CD14-positive monocyte (primary cell): ENCODE data around the gene GRIK3. TPM values are rescaled to one million over a fixed set of nuclear protein-coding genes. Genes with fewer than 3 reads are reported as not detected.

ENCODE experiments used
- DNase-seq, 3 donors: peaks; one replicate each; pipeline ENCODE4 v3.0.0-alpha.2; 2011 to 2022
- H2AFZ ChIP-seq: 2 replicates; pipeline ENCODE4 v1.6.0; 2012; ENCODE audit warnings: mild to moderate bottlenecking, low read depth, low read length, inconsistent platforms; ENCODE audit not compliant: insufficient read depth, poor library complexity, severe bottlenecking
- H3K27ac ChIP-seq, 2 donors: 1 replicate in 1 of 2; 2 replicates in 1 of 2; pipeline ENCODE4 v1.5.1; 2012 to 2013; ENCODE audit warnings: low read length in 2 of 2, control low read depth in 1 of 2, inconsistent platforms in 1 of 2, low read depth in 1 of 2, mild to moderate bottlenecking in 1 of 2
- H3K27me3 ChIP-seq, 2 donors: one replicate each; pipeline versions ENCODE4 v1.6.0 to v1.6.1; 2011 to 2013; ENCODE audit warnings: low read length in 2 of 2; ENCODE audit not compliant: control insufficient read depth in 2 of 2, insufficient read depth in 2 of 2
- H3K36me3 ChIP-seq, 2 donors: replicated peaks in 1 of 2; 1 replicate in 1 of 2; 2 replicates in 1 of 2; pipeline versions ENCODE4 v1.5.1 to v1.6.1; 2012 to 2013; ENCODE audit warnings: low read length in 2 of 2, control low read depth in 1 of 2, inconsistent platforms in 1 of 2, mild to moderate bottlenecking in 1 of 2; ENCODE audit not compliant: insufficient read depth in 2 of 2, control insufficient read depth in 1 of 2
- H3K4me1 ChIP-seq, 2 donors: 1 replicate in 1 of 2; 2 replicates in 1 of 2; pipeline versions ENCODE4 v1.5.1 to v1.6.1; 2012 to 2013; ENCODE audit warnings: low read length in 2 of 2, control low read depth in 1 of 2, inconsistent platforms in 1 of 2, mild to moderate bottlenecking in 1 of 2, moderate library complexity in 1 of 2; ENCODE audit not compliant: insufficient read depth in 2 of 2, control insufficient read depth in 1 of 2
- H3K4me2 ChIP-seq: replicated peaks from 2 replicates; pipeline ENCODE3; 2012; ENCODE audit warnings: low read length, moderate library complexity, mild to moderate bottlenecking; ENCODE audit not compliant: poor library complexity, severe bottlenecking; ENCODE audit errors: extremely low read depth
- H3K4me3 ChIP-seq, 3 experiments: fragments of 200-600 bp in 1 of 3; sonication (generic) in 1 of 3; replicated peaks in 1 of 3; 1 replicate in 2 of 3; 2 replicates in 1 of 3; pipeline ENCODE4 v1.5.1; 2011 to 2013; ENCODE audit warnings: low read length in 3 of 3, mild to moderate bottlenecking in 3 of 3, control low read depth in 2 of 3, low read depth in 2 of 3, inconsistent platforms in 1 of 3, moderate library complexity in 1 of 3
- H3K79me2 ChIP-seq: 2 replicates; pipeline ENCODE4 v1.6.0; 2012; ENCODE audit warnings: mild to moderate bottlenecking, control low read depth, inconsistent platforms, low read length, moderate library complexity; ENCODE audit not compliant: insufficient read depth
- H3K9ac ChIP-seq: 2 replicates; pipeline ENCODE4 v1.6.0; 2017; ENCODE audit warnings: low read length, mild to moderate bottlenecking; ENCODE audit not compliant: insufficient read depth, poor library complexity, severe bottlenecking
- H3K9me3 ChIP-seq, 2 donors: replicated peaks in 1 of 2; 1 replicate in 1 of 2; 2 replicates in 1 of 2; pipeline versions ENCODE4 v1.5.1 to v1.6.1; 2012 to 2013; ENCODE audit warnings: low read length in 2 of 2, control low read depth in 1 of 2; ENCODE audit not compliant: control insufficient read depth in 1 of 2, insufficient read depth in 1 of 2
- H4K20me1 ChIP-seq: 2 replicates; pipeline ENCODE4 v1.6.0; 2012; ENCODE audit warnings: mild to moderate bottlenecking, low read length, control low read depth, moderate library complexity; ENCODE audit not compliant: insufficient read depth
- H3K27ac Mint-ChIP-seq, 7 donors: one replicate each; pipeline ENCODE4 v1.8.0; 2020; ENCODE audit warnings: mild to moderate bottlenecking in 7 of 7, mixed read lengths in 7 of 7, moderate library complexity in 6 of 7, inconsistent platforms in 2 of 7
- H3K27me3 Mint-ChIP-seq, 3 donors: one replicate each; pipeline ENCODE4 v1.8.0; 2021 to 2022; ENCODE audit warnings: low read depth in 3 of 3, mild to moderate bottlenecking in 3 of 3, mixed read lengths in 3 of 3, moderate library complexity in 3 of 3, inconsistent platforms in 1 of 3
- H3K36me3 Mint-ChIP-seq, 2 donors: one replicate each; pipeline ENCODE4 v1.8.0; 2020; ENCODE audit warnings: mixed read lengths in 2 of 2, inconsistent platforms in 1 of 2, mild to moderate bottlenecking in 1 of 2
- H3K4me1 Mint-ChIP-seq: one replicate; pipeline ENCODE4 v1.8.0; 2020; ENCODE audit warnings: mild to moderate bottlenecking, mixed read lengths
- H3K4me3 Mint-ChIP-seq, 2 donors: one replicate each; pipeline ENCODE4 v1.8.0; 2020; ENCODE audit warnings: mild to moderate bottlenecking in 2 of 2, mixed read lengths in 2 of 2, moderate library complexity in 1 of 2
- H3K9me3 Mint-ChIP-seq, 7 donors: one replicate each; pipeline ENCODE4 v1.8.0; 2020 to 2022; ENCODE audit warnings: mixed read lengths in 7 of 7, mild to moderate bottlenecking in 6 of 7, moderate library complexity in 6 of 7, inconsistent platforms in 2 of 7
- CTCF ChIP-seq: fragments of 200-600 bp; IDR thresholded peaks from one replicate; pipeline ENCODE4 v1.8.0; 2022; ENCODE audit warnings: antibody characterized with exemption, mild to moderate bottlenecking
- WGBS: methylation state at CpG from one replicate; pipeline ENCODE4 v1.1.5; 2013; ENCODE audit warnings: missing lambda C conversion rate; ENCODE audit not compliant: insufficient coverage; 5-methylcytosine and 5-hydroxymethylcytosine counted together
- intact Hi-C, 2 donors: fragments of 100-400 bp; cut with micrococcal nuclease; formaldehyde crosslinking; loops; one replicate each; pipeline versions ENCODE4 v1.15.0 to v1.15.1; 2023
- polyA plus RNA-seq, 3 donors: library from polyadenylated mRNA; depleted of rRNA in 1 of 3; unstranded in 2 of 3; stranded (reverse) in 1 of 3; fragments of 300-500 nt in 2 of 3; fragments of >200 nt in 1 of 3; fragmentation: Illumina TruSeq in 2 of 3; gene quantifications; 1 replicate in 2 of 3; 2 replicates in 1 of 3; pipeline ENCODE4 v1.2.3, GENCODE V29; 2012 to 2021

The GRIK3 gene
- polyA plus RNA-seq, 3 donors, result not detected

GRCh38 chr1:36782085-36782484, 252.2 kb downstream of the GRIK3 start:
- DNase-seq, result no peak
- H3K9ac ChIP-seq, result no peak overlapping the region
- peak overlapping the region in 1 of 7 donors; percentile 41 for H3K27ac Mint-ChIP-seq
- no peaks in the 10 kb centered on the region for H4K20me1 ChIP-seq
- H3K36me3 Mint-ChIP-seq, result no peaks in the 10 kb centered on the region
- 84% methylated on average over 6 of the region's 6 CpGs for WGBS
- H3K9me3 ChIP-seq, result no peaks in the 10 kb centered on the region
- H3K27me3 ChIP-seq, result no peaks in the 10 kb centered on the region
- H3K27me3 Mint-ChIP-seq, result peaks cover 3 to 19% (median 13%) of the 10 kb centered on the region in 3 donors
- no peaks in the 10 kb centered on the region for H3K4me1 Mint-ChIP-seq
- no peak for TF ChIP-seq CTCF
- no peak overlapping the region for H3K4me3 ChIP-seq
- H3K4me3 Mint-ChIP-seq, result no peak overlapping the region
- H3K36me3 ChIP-seq, result no peaks in the 10 kb centered on the region
- no peaks in the 10 kb centered on the region for H3K4me1 ChIP-seq
- H2AFZ ChIP-seq, result no peak overlapping the region
- H3K79me2 ChIP-seq, result no peaks in the 10 kb centered on the region
- H3K27ac ChIP-seq, result no peak overlapping the region
- H3K4me2 ChIP-seq, result no peak overlapping the region
- intact Hi-C loops, result no loop called here
- no peaks in the 10 kb centered on the region for H3K9me3 Mint-ChIP-seq

- Histone ChIP-seq H3K4me1 (no peaks in the 10 kb centered on the region), H3K9me3 (no peaks in the 10 kb centered on the region), H4K20me1 (no peaks in the 10 kb centered on the region), H3K27me3 (peaks cover 0 to 3% of the 10 kb centered on the region in 2 donors), H2AFZ (no peak overlapping the region), H3K4me3 (no peak overlapping the region), H3K27ac (no peak overlapping the region), H3K79me2 (no peaks in the 10 kb centered on the region), H3K9ac (no peak overlapping the region), H3K36me3 (no peaks in the 10 kb centered on the region), H3K4me2 (no peak overlapping the region)
- Mint-ChIP-seq H3K4me3 (no peak overlapping the region), H3K9me3 (no peaks in the 10 kb centered on the region), H3K36me3 (no peaks in the 10 kb centered on the region), H3K27me3 (peaks cover 9 to 23% (median 22%) of the 10 kb centered on the region in 3 donors), H3K4me1 (no peaks in the 10 kb centered on the region), H3K27ac (no peak overlapping the region)
- WGBS, result 77% methylated on average over 9 of the region's 11 CpGs
- intact Hi-C loops, result no loop called here
- no peak for TF ChIP-seq CTCF
- DNase-seq, result no peak
Measured at GRCh38 chr1:36781098-36781497, 253.2 kb downstream of the GRIK3 start.
